Naive thymus-derived CD4-positive, alpha-beta T cell (primary cell): ENCODE results near the gene C3. TPM values are rescaled to one million over a fixed set of nuclear protein-coding genes. Genes with fewer than 3 reads are reported as not detected.

Experiments
- ATAC-seq: fragments of 150-1000 bp; cut with Tn5 transposase; 2 replicates; pipeline ENCODE4 v1.10.0; 2021; ENCODE audit warnings: mild to moderate bottlenecking, moderate library complexity
- CTCF ChIA-PET: fragments of 350-600 bp; sonication (Branson Sonifier 250); formaldehyde crosslinking; loops from one replicate; lab custom pipeline; 2021; ENCODE audit warnings: antibody characterized with exemption; lab: Charles Lee
- POLR2A ChIA-PET: fragments of 350-600 bp; sonication (Branson Sonifier 250); formaldehyde crosslinking; loops from one replicate; lab custom pipeline; 2021; ENCODE audit warnings: antibody characterized with exemption, inconsistent platforms; lab: Charles Lee
- DNase-seq, 9 donors: peaks; one replicate each; pipeline versions ENCODE4 v3.0.0 to v3.0.0-alpha.2; 2020 to 2022; ENCODE audit warnings: mixed read lengths in 1 of 9
- H3K27ac ChIP-seq: one replicate; pipeline ENCODE4 v1.7.0; 2013; ENCODE audit warnings: mild to moderate bottlenecking, low read depth, low read length, moderate library complexity
- H3K27me3 ChIP-seq, 2 donors: one replicate each; pipeline ENCODE4 v1.7.0; 2013; ENCODE audit warnings: low read length in 2 of 2, mild to moderate bottlenecking in 2 of 2, moderate library complexity in 2 of 2; ENCODE audit not compliant: control insufficient read depth in 2 of 2, insufficient read depth in 2 of 2
- H3K36me3 ChIP-seq, 3 experiments: 1 replicate in 2 of 3; 2 replicates in 1 of 3; pipeline ENCODE4 v1.7.0; 2013; ENCODE audit warnings: low read length in 3 of 3, mild to moderate bottlenecking in 3 of 3, moderate library complexity in 1 of 3; ENCODE audit not compliant: insufficient read depth in 3 of 3, control insufficient read depth in 2 of 3
- H3K4me1 ChIP-seq, 2 donors: one replicate each; pipeline ENCODE4 v1.7.0; 2013; ENCODE audit warnings: low read length in 2 of 2, mild to moderate bottlenecking in 2 of 2, moderate library complexity in 1 of 2; ENCODE audit not compliant: control insufficient read depth in 2 of 2, insufficient read depth in 2 of 2
- H3K4me3 ChIP-seq: 2 replicates; pipeline ENCODE4 v1.7.0; 2013; ENCODE audit warnings: mild to moderate bottlenecking, low read length
- H3K9me3 ChIP-seq, 3 experiments: 1 replicate in 2 of 3; 2 replicates in 1 of 3; pipeline ENCODE4 v1.7.0; 2013; ENCODE audit warnings: low read length in 3 of 3; ENCODE audit not compliant: control insufficient read depth in 2 of 3
- H3K27ac Mint-ChIP-seq, 9 donors: one replicate each; pipeline ENCODE4 v1.8.0; 2020 to 2022; ENCODE audit warnings: mixed read lengths in 9 of 9, mild to moderate bottlenecking in 8 of 9, moderate library complexity in 5 of 9, inconsistent platforms in 2 of 9
- H3K27me3 Mint-ChIP-seq, 5 donors: one replicate each; pipeline ENCODE4 v1.8.0; 2021 to 2022; ENCODE audit warnings: mixed read lengths in 5 of 5, mild to moderate bottlenecking in 1 of 5
- H3K36me3 Mint-ChIP-seq, 5 donors: one replicate each; pipeline ENCODE4 v1.8.0; 2020 to 2022; ENCODE audit warnings: mixed read lengths in 5 of 5, mild to moderate bottlenecking in 3 of 5, inconsistent platforms in 1 of 5
- H3K4me1 Mint-ChIP-seq, 7 donors: one replicate each; pipeline ENCODE4 v1.8.0; 2020 to 2022; ENCODE audit warnings: mixed read lengths in 7 of 7, mild to moderate bottlenecking in 3 of 7, inconsistent platforms in 1 of 7
- H3K4me3 Mint-ChIP-seq, 10 donors: one replicate each; pipeline ENCODE4 v1.8.0; 2020 to 2022; ENCODE audit warnings: mild to moderate bottlenecking in 10 of 10, mixed read lengths in 10 of 10, moderate library complexity in 6 of 10, inconsistent platforms in 2 of 10
- H3K9me3 Mint-ChIP-seq, 11 donors: one replicate each; pipeline ENCODE4 v1.8.0; 2020 to 2022; ENCODE audit warnings: mixed read lengths in 11 of 11, mild to moderate bottlenecking in 4 of 11, inconsistent platforms in 1 of 11, moderate library complexity in 1 of 11
- intact Hi-C, 2 donors: fragments of 100-400 bp; cut with micrococcal nuclease; formaldehyde crosslinking; loops; one replicate each; pipeline ENCODE4 v1.15.1; 2023
- polyA plus RNA-seq, 2 donors: library from polyadenylated mRNA; unstranded; fragments of 300-500 nt; fragmentation: Illumina TruSeq; gene quantifications; one replicate each; pipeline ENCODE4 v1.2.3, GENCODE V29; 2021
- total RNA-seq, 6 experiments: library from RNA in 5 of 6; stranded (reverse) in 5 of 6; gene quantifications; 1 replicate in 5 of 6; 2 replicates in 1 of 6; pipeline ENCODE4 v1.2.3 and lab custom pipeline; 2021 to 2026

The C3 gene
- total and polyA plus RNA-seq, 7 experiments from 2014 or later = 0.57 to 3.7 (median 1.8) TPM; not detected in 2

- no peak overlapping the region for H3K27ac Mint-ChIP-seq
- peaks cover 0 to 5% (median 0%) of the 10 kb centered on the region in 5 donors for H3K36me3 Mint-ChIP-seq
- peaks cover 0 to 21% (median 0%) of the 10 kb centered on the region in 5 donors for H3K27me3 Mint-ChIP-seq
- no peak for ATAC-seq
- Histone ChIP-seq H3K4me1 (peaks cover 2 to 10% of the 10 kb centered on the region in 2 donors), H3K9me3 (no peaks in the 10 kb centered on the region), H3K27me3 (no peaks in the 10 kb centered on the region), H3K4me3 (no peak overlapping the region), H3K36me3 (no peaks in the 10 kb centered on the region), H3K27ac (no peak overlapping the region)
- H3K9me3 Mint-ChIP-seq = peaks cover 0 to 6% (median 0%) of the 10 kb centered on the region in 11 donors
- H3K4me3 Mint-ChIP-seq = no peak overlapping the region
- DNase-seq = no peak
- ChIA-PET CTCF (no interaction called here), POLR2A (no interaction called here)
- intact Hi-C loops = no loop called here
- peaks cover 8 to 35% (median 19%) of the 10 kb centered on the region in 7 donors for H3K4me1 Mint-ChIP-seq
These were observed 40.3 kb downstream of the C3 start for GRCh38 chr19:6680141-6680540.

- Mint-ChIP-seq H3K36me3 (peaks cover 0 to 5% (median 0%) of the 10 kb centered on the region in 5 donors), H3K4me3 (no peak overlapping the region), H3K27ac (no peak overlapping the region), H3K27me3 (peaks cover 0 to 21% (median 0%) of the 10 kb centered on the region in 5 donors), H3K4me1 (peaks cover 18 to 45% (median 28%) of the 10 kb centered on the region in 7 donors), H3K9me3 (peaks cover 0 to 6% (median 0%) of the 10 kb centered on the region in 11 donors)
- H3K36me3 ChIP-seq = no peaks in the 10 kb centered on the region
- intact Hi-C loops = no loop called here
- peaks cover 12 to 20% of the 10 kb centered on the region in 2 donors for H3K4me1 ChIP-seq
- POLR2A ChIA-PET = no interaction called here
- H3K4me3 ChIP-seq = no peak overlapping the region
- ATAC-seq (no peak), DNase-seq (no peak)
- no peak overlapping the region for H3K27ac ChIP-seq
- H3K9me3 ChIP-seq = no peaks in the 10 kb centered on the region
- H3K27me3 ChIP-seq = no peaks in the 10 kb centered on the region
- CTCF ChIA-PET = no interaction called here
These were observed 41.3 kb downstream of the C3 start for GRCh38 chr19:6679139-6679538.

GRCh38 chr19:6678690-6679109 lies 41.8 kb downstream of the C3 start:
- Histone ChIP-seq H3K27me3 (no peaks in the 10 kb centered on the region), H3K27ac (no peak overlapping the region), H3K9me3 (no peaks in the 10 kb centered on the region), H3K36me3 (no peaks in the 10 kb centered on the region), H3K4me1 (peaks cover 12 to 22% of the 10 kb centered on the region in 2 donors), H3K4me3 (no peak overlapping the region)
- peaks cover 0 to 5% (median 0%) of the 10 kb centered on the region in 5 donors for H3K36me3 Mint-ChIP-seq
- H3K9me3 Mint-ChIP-seq = peaks cover 0 to 6% (median 0%) of the 10 kb centered on the region in 11 donors
- intact Hi-C loops = no loop called here
- no peak overlapping the region for H3K4me3 Mint-ChIP-seq
- DNase-seq (peak in 1 of 9 donors; percentile 72), ATAC-seq (peak; percentile 46)
- peaks cover 18 to 48% (median 31%) of the 10 kb centered on the region in 7 donors for H3K4me1 Mint-ChIP-seq
- ChIA-PET CTCF (no interaction called here), POLR2A (interaction anchor here (0.6 kb wide), 1 partner anchor 51 kb away, joined by 3 read pairs; no protein-coding TSS in a partner anchor)
- H3K27ac Mint-ChIP-seq = peak overlapping the region in 2 of 9 donors; percentile 6 to 11
- H3K27me3 Mint-ChIP-seq = peaks cover 0 to 21% (median 0%) of the 10 kb centered on the region in 5 donors

GRCh38 chr19:6677883-6678689 lies 42.4 kb downstream of the C3 start:
- Histone ChIP-seq H3K27ac (no peak overlapping the region), H3K36me3 (no peaks in the 10 kb centered on the region), H3K9me3 (no peaks in the 10 kb centered on the region), H3K27me3 (no peaks in the 10 kb centered on the region), H3K4me3 (no peak overlapping the region), H3K4me1 (peaks cover 12 to 22% of the 10 kb centered on the region in 2 donors)
- CTCF ChIA-PET = no interaction called here
- peak in 4 of 9 donors; percentile 14 to 73 (median 28) for DNase-seq
- peak; percentile 68 for ATAC-seq
- Mint-ChIP-seq H3K9me3 (peaks cover 0 to 6% (median 0%) of the 10 kb centered on the region in 11 donors), H3K27ac (peak overlapping the region in 2 of 9 donors; percentile 41 to 76), H3K4me1 (peaks cover 18 to 48% (median 31%) of the 10 kb centered on the region in 7 donors), H3K36me3 (peaks cover 0 to 5% (median 0%) of the 10 kb centered on the region in 5 donors), H3K4me3 (peak overlapping the region in 7 of 10 donors; percentile 22 to 67 (median 52)), H3K27me3 (peaks cover 0 to 21% (median 0%) of the 10 kb centered on the region in 5 donors)
- POLR2A ChIA-PET = interaction anchor here (0.6 kb wide), 1 partner anchor 52 kb away, joined by 3 read pairs; no protein-coding TSS in a partner anchor
- intact Hi-C loops = no loop called here

GRCh38 chr19:6677495-6677882 lies 43.0 kb downstream of the C3 start:
- Mint-ChIP-seq H3K36me3 (peaks cover 0 to 5% (median 0%) of the 10 kb centered on the region in 5 donors), H3K4me1 (peaks cover 18 to 53% (median 32%) of the 10 kb centered on the region in 7 donors), H3K4me3 (peak overlapping the region in 4 of 10 donors; percentile 44 to 67 (median 55)), H3K27me3 (peaks cover 0 to 15% (median 0%) of the 10 kb centered on the region in 5 donors), H3K27ac (no peak overlapping the region), H3K9me3 (peaks cover 0 to 6% (median 0%) of the 10 kb centered on the region in 11 donors)
- intact Hi-C loops = no loop called here
- Histone ChIP-seq H3K9me3 (no peaks in the 10 kb centered on the region), H3K27me3 (no peaks in the 10 kb centered on the region), H3K36me3 (no peaks in the 10 kb centered on the region), H3K27ac (no peak overlapping the region), H3K4me1 (peaks cover 12 to 22% of the 10 kb centered on the region in 2 donors), H3K4me3 (no peak overlapping the region)
- DNase-seq (no peak), ATAC-seq (no peak)
- POLR2A ChIA-PET = no interaction called here
- CTCF ChIA-PET = no interaction called here

GRCh38 chr19:6676288-6676687 lies 44.2 kb downstream of the C3 start:
- ChIA-PET CTCF (no interaction called here), POLR2A (interaction anchor here (0.6 kb wide), 1 partner anchor 524 kb away, joined by 3 read pairs; no protein-coding TSS in a partner anchor)
- Histone ChIP-seq H3K9me3 (no peaks in the 10 kb centered on the region), H3K36me3 (no peaks in the 10 kb centered on the region), H3K4me3 (no peak overlapping the region), H3K27me3 (no peaks in the 10 kb centered on the region), H3K27ac (no peak overlapping the region), H3K4me1 (peaks cover 12 to 22% of the 10 kb centered on the region in 2 donors)
- Mint-ChIP-seq H3K27me3 (peaks cover 0 to 6% (median 0%) of the 10 kb centered on the region in 5 donors), H3K4me3 (no peak overlapping the region), H3K4me1 (peaks cover 23 to 61% (median 32%) of the 10 kb centered on the region in 7 donors), H3K9me3 (peaks cover 0 to 6% (median 0%) of the 10 kb centered on the region in 11 donors), H3K36me3 (peaks cover 0 to 5% (median 0%) of the 10 kb centered on the region in 5 donors), H3K27ac (peak overlapping the region in 1 of 9 donors; percentile 8)
- no peak for ATAC-seq
- DNase-seq = no peak
- intact Hi-C loops = no loop called here
